ENCODE data around the gene METTL16.

GRCh38 chr17:2380950-2381649 lies 130.6 kb downstream of the METTL16 start:
- TF ChIP-seq CTCF (IDR thresholded peaks at IDR 0.05) = no peak
- no peak for TF ChIP-seq POLR2AphosphoS5 (IDR thresholded peaks at IDR 0.05)
- TF ChIP-seq POLR2A (IDR thresholded peaks at IDR 0.05) = no peak
